GM18505 (cell line): ENCODE measurements around the gene KCNIP1.

Source experiments
- ATAC-seq: cut with Tn5 transposase; IDR thresholded peaks from one replicate; pipeline ENCODE4 v1.9.1; 2021; ENCODE audit not compliant: unreplicated experiment
- POLR2A ChIP-seq: IDR thresholded peaks from 4 replicates; pipeline ENCODE4 v1.6.1; 2011; ENCODE audit warnings: borderline replicate concordance; ENCODE audit not compliant: insufficient read depth, insufficient read length; ENCODE audit errors: extremely low read depth

KCNIP1 gene

DNA sequence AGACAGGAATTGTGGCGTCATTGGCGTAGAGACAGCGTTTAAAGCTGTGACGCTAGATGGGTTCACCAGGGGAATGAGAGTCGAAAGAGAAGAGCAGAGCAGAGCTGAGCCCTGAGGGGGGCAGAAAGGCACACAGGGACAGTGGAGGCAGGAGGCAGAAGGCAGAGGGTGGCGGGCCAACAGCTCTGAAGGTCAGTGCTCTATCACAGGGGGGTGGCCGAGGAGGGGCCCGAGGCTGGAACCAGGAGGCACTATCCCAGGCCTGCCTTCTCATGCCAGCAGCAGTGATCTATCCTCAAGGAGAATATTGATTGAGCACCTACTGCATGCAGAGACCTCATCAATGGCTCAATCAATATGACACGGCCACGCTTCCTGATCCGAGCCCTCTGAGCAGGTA is 132.4 kb downstream of the KCNIP1 start:
- no peak for ATAC-seq
- no peak for TF ChIP-seq POLR2A

DNA sequence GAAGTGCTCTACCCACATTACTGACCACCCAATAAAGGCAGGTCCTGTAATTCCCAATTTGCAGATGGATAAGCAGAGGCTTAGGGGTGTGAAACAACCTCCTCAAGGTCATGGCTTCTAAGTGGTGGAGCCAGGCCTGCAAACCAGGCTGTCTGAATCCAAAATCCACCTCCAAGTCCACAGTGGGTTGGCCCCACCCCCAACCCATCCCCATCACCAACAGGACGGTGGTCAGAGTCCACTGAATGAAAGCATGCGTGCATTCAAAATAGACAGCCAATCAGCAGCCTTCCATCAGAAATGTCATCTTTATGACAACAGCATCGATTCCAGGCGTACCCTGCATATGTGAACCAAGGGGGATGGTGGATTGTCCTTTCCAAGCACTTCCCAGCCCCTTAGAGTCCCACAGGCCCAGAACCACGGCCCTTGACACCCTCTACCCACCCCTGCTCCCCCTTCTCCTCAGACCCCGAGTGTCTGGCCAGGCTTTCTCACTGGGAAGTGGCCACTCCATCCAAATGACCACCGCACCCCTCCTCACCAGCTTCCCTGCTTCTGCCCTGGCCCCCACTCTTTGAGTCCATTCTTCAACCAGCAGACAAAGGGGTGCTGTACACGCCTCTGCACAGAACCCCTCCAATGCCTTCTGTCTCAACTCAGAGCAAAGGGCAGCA is 133.1 kb downstream of the KCNIP1 start:
- TF ChIP-seq POLR2A: no peak
- ATAC-seq: no peak

DNA sequence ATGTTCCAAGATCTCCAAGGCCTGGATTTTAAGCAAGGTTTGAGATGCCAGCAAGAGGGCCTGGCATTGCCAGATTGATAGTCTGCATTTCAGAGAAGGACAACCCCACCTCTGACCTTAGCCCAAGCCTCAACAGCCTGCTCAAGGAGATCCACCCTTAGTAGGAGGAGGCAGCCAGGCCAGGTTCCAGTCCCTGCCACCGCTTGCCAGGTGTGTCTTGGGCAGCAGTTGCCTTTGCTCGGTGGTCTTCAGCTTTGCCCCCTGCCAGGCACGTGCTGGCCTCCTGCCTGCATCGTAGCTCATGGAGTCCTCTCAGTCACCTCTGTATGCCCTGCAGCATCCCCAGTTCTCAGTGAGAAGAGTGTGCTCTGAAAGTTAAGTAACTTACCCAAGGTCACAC is 134.2 kb downstream of the KCNIP1 start:
- ATAC-seq: no peak
- no peak for TF ChIP-seq POLR2A

GRCh38 chr5:170638454-170639220 is 134.8 kb downstream of the KCNIP1 start:
- no peak for TF ChIP-seq POLR2A

GRCh38 chr5:170639221-170639925 is 135.6 kb downstream of the KCNIP1 start:
- no peak for ATAC-seq
- no peak for TF ChIP-seq POLR2A

More at GRCh38 chr5:170638454-170639220, 134.8 kb downstream of the KCNIP1 start:
- peak; percentile 58 for ATAC-seq

- no peak for ATAC-seq
- no peak for TF ChIP-seq POLR2A
Measured at GRCh38 chr5:170640731-170641588, 137.1 kb downstream of the KCNIP1 start.

GRCh38 chr5:170641589-170642031 is 137.8 kb downstream of the KCNIP1 start:
- no peak for ATAC-seq

GRCh38 chr5:170642066-170642735 is 138.4 kb downstream of the KCNIP1 start:
- ATAC-seq: no peak
- TF ChIP-seq POLR2A: no peak

More at GRCh38 chr5:170641589-170642031, 137.8 kb downstream of the KCNIP1 start:
- no peak for TF ChIP-seq POLR2A

GRCh38 chr5:170642776-170643436 is 139.1 kb downstream of the KCNIP1 start:
- ATAC-seq: no peak
- TF ChIP-seq POLR2A: no peak

DNA sequence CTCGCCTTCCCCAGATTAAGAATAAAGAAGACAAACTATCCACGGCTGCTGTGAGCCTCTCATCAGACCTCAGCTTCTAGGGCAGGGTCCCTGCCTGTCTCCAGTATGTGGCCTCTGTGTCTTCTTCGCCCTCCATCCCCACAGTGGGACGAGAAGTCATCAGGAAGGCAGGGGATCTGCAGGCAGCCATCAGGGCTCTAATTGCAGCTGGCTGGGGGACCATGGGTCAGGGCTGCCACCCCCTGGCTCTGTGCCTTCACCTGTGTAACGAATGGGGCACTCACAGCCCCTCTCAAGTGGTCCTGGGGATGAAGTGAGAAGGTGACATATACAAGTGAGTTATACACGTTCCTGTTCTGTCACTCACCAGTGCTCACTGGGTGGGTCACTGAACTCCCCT is 139.8 kb downstream of the KCNIP1 start:
- TF ChIP-seq POLR2A: no peak
- ATAC-seq: no peak

- no peak for ATAC-seq
Measured at GRCh38 chr5:170644501-170644900, 140.7 kb downstream of the KCNIP1 start.

DNA sequence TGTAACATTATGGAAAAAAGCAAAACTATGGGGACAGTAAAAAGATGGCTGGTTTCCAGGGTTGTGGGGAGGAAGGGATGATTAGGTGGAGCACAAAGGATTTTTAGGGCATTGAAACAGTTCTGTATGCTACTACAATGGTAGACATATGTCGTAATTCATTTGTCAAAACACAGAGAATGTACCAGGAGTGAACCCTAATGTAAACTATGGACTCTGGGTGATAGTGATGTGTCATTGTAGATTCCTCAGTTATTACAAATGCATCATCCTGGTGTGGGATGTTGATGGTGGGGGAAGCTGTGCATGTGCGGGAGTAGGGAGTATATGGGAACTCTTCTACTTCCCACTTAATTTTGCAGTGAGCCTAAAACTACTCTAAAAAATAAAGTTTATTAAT is 144.7 kb downstream of the KCNIP1 start:
- no peak for ATAC-seq
- no peak for TF ChIP-seq POLR2A

More at GRCh38 chr5:170644501-170644900, 140.7 kb downstream of the KCNIP1 start:
- no peak for TF ChIP-seq POLR2A

GRCh38 chr5:170650850-170651249 is 147.0 kb downstream of the KCNIP1 start:
- no peak for ATAC-seq
- no peak for TF ChIP-seq POLR2A
